RWPE1 (cell line): Measurements from ENCODE around the gene DSEL.

Source experiments
- CTCF ChIA-PET: fragments of 350-600 bp; sonication (Branson Sonifier 250); formaldehyde crosslinking; extraction: SDS; loops from one replicate; lab custom pipeline; 2021; lab: Yijun Ruan, JAX
- POLR2A ChIA-PET: fragments of 400-600 bp; formaldehyde crosslinking; extraction: SDS; loops from one replicate; lab custom pipeline; 2020; ENCODE audit warnings: antibody characterized with exemption; ENCODE audit not compliant: low non-redundant PET; lab: Yijun Ruan, JAX
- DNase-seq: peaks from one replicate; pipeline ENCODE4 v3.0.0; 2012; ENCODE audit warnings: low spot score
- H3K27ac ChIP-seq: fragments of 450-650 bp; 2 replicates; pipeline ENCODE4 v1.5.1; 2017
- CTCF ChIP-seq: fragments of 450-650 bp; conservative IDR thresholded peaks from 2 replicates; pipeline ENCODE4 v1.5.1; 2017; ENCODE audit warnings: low read depth, mild to moderate bottlenecking

Gene DSEL

GRCh38 chr18:67509741-67510391 is 6.7 kb downstream of the DSEL start:
- TF ChIP-seq CTCF, result no peak
- no peak overlapping the region for H3K27ac ChIP-seq
- POLR2A ChIA-PET, result no interaction called here
- CTCF ChIA-PET, result no interaction called here
- no peak for DNase-seq

- no peak for TF ChIP-seq CTCF
- no peak overlapping the region for H3K27ac ChIP-seq
- DNase-seq, result no peak
- POLR2A ChIA-PET, result no interaction called here
- CTCF ChIA-PET, result no interaction called here
Measured at GRCh38 chr18:67508146-67508545, 8.4 kb downstream of the DSEL start.

GRCh38 chr18:67504739-67505138 is 11.8 kb downstream of the DSEL start:
- no peak overlapping the region for H3K27ac ChIP-seq
- CTCF ChIA-PET, result no interaction called here
- no peak for TF ChIP-seq CTCF
- DNase-seq, result no peak
- POLR2A ChIA-PET, result no interaction called here

GRCh38 chr18:67500522-67501205 is 15.9 kb downstream of the DSEL start:
- TF ChIP-seq CTCF, result no peak
- no peak for DNase-seq
- CTCF ChIA-PET, result no interaction called here

GRCh38 chr18:67496469-67496868 is 20.1 kb downstream of the DSEL start:
- DNase-seq, result no peak
- POLR2A ChIA-PET, result no interaction called here
- H3K27ac ChIP-seq, result no peak overlapping the region
- CTCF ChIA-PET, result no interaction called here
- TF ChIP-seq CTCF, result no peak

More at GRCh38 chr18:67500522-67501205, 15.9 kb downstream of the DSEL start:
- POLR2A ChIA-PET, result no interaction called here
- H3K27ac ChIP-seq, result no peak overlapping the region

- ChIA-PET POLR2A (no interaction called here), CTCF (interaction anchor here (0.7 kb wide), 1 partner anchor 198 kb away, joined by 4 read pairs; no protein-coding TSS in a partner anchor)
- no peak for DNase-seq
- H3K27ac ChIP-seq, result no peak overlapping the region
- TF ChIP-seq CTCF, result no peak
Measured at GRCh38 chr18:67486534-67486933, 30.0 kb downstream of the DSEL start.
